Islet precursor cell (in vitro differentiated cells): ENCODE measurements around the gene NLRP14.

ENCODE experiments used
- DNase-seq: peaks from one replicate; pipeline ENCODE4 v3.0.0-alpha.2; 2018

The NLRP14 gene, protein sequence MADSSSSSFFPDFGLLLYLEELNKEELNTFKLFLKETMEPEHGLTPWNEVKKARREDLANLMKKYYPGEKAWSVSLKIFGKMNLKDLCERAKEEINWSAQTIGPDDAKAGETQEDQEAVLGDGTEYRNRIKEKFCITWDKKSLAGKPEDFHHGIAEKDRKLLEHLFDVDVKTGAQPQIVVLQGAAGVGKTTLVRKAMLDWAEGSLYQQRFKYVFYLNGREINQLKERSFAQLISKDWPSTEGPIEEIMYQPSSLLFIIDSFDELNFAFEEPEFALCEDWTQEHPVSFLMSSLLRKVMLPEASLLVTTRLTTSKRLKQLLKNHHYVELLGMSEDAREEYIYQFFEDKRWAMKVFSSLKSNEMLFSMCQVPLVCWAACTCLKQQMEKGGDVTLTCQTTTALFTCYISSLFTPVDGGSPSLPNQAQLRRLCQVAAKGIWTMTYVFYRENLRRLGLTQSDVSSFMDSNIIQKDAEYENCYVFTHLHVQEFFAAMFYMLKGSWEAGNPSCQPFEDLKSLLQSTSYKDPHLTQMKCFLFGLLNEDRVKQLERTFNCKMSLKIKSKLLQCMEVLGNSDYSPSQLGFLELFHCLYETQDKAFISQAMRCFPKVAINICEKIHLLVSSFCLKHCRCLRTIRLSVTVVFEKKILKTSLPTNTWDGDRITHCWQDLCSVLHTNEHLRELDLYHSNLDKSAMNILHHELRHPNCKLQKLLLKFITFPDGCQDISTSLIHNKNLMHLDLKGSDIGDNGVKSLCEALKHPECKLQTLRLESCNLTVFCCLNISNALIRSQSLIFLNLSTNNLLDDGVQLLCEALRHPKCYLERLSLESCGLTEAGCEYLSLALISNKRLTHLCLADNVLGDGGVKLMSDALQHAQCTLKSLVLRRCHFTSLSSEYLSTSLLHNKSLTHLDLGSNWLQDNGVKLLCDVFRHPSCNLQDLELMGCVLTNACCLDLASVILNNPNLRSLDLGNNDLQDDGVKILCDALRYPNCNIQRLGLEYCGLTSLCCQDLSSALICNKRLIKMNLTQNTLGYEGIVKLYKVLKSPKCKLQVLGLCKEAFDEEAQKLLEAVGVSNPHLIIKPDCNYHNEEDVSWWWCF

DNA sequence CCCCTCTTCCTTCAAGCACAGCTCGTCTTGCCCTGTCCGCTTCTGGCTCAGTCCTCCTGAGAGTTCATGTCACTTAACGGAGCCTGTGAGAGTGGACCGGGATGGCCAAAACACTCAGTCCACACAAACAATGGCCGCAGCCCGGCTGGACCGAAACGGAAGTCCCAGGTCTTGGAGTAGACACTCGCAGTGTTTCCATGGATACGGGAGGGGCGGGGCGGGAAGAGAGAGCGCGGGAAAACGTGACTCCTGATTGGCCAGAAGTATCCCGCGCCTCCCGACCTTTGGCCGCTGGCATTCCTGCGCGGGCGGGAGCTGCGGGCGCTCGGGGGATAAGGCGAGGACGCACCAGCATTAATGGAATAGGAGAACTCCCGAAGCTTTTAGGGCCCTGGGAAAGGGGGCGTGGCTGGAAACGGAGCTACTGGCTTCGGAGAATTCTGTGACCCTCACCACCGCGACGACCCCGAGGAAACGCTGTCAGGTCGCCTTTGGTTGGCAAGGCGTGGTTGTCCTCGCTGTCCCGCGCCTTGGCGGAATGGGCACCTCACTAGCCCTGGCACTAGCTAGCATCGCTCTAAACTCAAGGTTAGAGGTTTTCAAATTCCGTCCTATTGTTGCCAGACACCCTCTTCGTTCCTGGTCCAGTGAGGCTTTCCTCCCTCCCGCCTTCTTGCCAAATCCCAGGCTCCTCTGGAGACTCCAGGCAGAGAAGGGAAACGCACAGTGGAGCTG, at the start of gene NLRP14, which contains the start of gene ZNF214:
NLRP14 (plus strand) TSS at position 297 of the 735 bp plus-strand sequence. CDS start 18,108 bp downstream, outside the sequence.
ZNF214 (minus strand) TSS at position 164 of the 735 bp plus-strand sequence. CDS start 17,511 bp downstream, outside the sequence.
- peak; percentile 98 for DNase-seq

DNA sequence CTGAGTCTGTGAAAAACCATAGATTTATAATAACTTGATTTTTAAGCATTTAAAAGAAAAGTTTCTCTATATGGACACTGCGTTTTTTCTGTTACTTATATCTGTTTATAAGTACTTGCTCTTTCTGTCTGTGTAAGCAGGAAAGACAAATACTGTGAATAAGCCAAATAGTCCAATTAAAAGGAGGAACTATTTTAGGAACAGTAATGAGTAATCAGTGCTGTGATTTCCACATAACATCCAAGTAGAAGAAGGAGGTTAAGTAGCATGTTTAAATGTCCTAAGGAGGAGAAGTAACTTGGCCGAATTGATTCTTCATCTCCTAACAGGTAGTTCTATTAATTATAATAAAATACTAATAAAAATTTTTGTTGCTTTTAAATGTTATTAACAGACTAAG, 40.9 kb upstream of the NLRP14 start:
- no peak for DNase-seq

DNA sequence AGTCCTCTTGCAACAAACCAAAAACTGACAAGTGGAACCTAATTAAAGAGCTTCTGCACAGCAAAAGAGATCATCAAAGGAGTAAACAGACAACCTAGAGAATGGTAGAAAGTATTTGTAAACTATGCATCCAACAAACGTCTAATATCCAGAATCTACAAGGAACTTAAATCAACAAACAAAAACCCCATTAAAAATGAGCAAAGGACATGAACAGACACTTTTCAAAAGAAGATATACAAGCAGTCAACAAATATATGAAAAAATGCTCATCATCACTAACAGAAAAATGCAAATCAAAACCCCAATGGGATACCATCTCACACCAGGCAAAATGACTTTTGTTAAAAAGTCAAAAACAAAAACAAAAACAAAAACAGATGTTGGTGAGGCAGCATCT, 33.8 kb upstream of the NLRP14 start:
- no peak for DNase-seq

DNA sequence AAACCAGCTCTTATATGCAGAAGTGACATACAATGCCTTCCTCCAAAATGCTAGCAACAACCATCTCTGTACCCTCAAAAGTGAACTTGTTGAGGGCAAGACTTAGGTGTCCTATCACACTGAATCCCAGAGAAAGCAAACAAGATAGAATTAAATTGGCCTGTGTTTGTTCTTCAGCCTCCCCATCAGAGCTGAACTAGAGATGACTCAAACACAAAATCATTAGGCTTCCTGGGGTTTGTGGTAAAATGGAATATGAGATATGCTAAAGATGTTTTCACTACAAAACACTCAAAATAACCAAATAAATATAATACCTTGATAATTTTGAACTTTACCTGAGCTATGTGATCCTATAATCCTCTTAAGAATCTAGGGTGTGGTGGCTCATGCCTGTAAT, 31.8 kb upstream of the NLRP14 start:
- DNase-seq, result no peak

DNA sequence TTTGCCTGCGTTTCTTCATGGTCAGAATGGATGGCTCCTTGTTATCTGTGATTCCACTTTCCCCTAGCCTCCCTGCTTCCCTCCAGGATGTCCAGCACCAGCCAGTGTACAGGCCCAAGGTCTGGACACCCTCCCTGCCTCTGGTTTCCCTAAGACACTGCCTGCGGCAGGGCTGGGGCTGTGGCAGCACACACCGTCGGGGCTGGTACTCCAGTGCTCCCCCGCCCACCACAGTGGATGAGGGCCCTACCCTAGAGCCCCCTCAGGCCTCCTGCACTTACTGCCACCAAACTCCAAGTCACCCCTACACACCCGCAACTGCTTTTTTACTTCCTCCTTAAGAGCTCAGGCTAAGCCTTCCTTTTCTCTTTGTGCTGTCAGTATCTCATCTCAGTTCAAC, 29.1 kb upstream of the NLRP14 start:
- DNase-seq, result no peak

DNA sequence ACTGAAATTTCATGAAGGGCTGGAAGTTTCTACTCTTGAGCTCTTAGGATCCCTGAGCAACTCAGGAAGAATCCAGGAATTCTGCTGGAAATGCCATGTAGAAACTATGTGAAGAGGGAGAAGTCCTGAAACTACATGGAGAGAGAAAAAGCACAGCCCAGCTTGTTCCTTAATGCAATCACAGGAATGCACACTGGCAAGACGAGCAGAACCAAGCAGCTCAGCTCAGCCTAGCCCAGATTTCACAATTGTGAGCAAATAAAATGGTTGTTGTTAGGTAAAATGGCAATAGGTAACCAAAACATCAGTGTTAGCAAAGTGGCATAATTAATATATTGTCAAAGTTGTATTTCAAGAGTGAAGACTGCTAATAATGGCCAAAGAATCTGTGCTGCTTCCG, 28.3 kb upstream of the NLRP14 start:
- DNase-seq, result no peak

DNA sequence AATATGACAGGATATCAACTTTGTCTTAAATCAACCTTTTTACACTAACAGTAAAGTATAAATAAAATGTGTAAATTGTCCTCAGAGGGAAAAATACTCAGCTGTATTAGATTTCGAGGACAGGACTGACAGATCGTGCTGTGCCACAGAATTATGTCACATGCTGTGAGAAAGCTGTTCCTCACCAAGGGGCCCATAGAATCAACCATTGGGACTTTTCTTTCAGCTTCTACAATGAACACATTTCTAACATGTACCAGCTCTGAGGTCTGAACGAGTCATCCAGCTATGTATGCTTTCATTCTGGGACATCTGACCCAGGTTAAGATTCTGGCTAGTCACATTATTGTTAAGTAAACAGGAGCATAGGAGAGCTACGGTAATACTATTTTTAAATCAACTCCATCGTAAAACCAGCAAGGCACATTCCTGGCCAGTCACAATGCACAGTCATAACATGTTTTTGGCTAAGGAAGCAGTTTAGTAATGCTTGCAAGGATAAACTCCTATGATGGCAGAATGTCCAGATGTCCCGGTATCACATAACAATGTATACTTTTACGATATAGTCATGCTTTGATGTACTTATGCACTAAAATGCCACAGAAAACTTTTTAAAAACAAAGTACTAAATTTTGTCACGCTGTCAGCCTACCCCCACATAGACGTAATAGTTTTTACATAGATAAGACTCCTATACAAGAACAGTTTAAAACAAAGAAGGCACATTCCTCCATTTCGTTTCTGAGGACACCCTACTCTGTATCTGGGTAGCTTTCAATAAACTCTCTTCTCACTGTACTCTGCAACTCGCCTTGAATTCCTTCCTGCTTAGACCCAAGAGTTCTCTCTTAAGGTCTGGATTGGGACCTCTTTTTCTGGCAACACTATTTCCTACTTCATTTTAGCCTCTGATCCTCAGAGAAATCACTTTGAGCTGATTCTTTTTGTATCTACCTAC, 27.5 kb upstream of the NLRP14 start:
- DNase-seq, result no peak

DNA sequence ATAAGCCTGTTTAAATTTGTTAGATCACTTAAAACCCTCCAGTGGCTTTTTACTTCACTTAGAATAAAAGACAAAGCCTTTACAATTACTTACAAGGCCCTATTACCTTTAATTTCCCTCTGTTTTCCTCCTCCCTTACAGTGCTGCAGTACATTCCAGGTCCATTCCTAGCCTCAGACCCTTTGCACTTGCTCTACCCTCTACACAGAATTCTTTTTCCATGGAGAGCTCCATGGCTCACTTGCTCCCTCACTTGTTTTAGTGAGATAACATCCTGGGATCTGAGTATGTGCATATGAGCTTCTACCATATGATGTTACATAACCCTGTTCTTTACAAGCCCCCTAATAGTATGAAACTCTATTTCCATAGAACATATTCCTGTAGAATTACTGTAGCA, 24.6 kb upstream of the NLRP14 start:
- no peak for DNase-seq

DNA sequence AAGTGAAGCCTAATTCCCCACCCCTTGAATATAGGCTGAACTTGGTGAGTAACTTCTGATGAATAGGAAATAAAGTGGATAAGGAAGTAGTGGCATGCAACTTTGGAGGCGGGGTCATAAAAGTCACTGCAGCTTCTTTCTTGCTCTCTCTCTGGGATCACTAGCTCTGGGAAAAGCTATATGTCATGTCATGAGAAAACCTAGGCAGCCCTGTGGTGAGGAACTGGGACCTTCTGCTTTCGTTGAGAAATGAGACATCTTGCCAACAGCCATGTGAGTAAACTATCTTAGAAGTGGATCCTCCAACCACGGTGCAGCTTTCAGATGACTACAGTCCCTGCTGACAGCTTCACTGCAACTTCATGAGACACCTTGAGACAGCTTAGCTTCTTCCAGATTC, 15.8 kb upstream of the NLRP14 start:
- DNase-seq, result no peak

DNA sequence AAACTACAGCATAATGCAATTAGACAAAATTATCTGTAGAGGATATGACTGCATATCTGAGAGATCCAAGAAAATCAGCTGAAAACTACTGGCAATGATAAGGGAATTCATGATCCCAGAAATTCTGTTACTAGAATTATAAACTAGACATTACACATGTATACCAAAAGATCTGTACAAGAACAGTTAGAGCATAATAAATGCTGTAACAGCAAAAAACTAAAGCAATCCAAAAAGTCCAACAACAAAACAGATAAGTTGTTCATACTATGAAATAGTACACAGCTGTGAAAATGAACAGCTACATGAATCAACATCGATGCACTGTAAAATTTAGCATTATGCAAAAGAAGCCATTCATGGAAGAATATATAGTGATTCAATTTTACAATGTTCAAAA, 6.2 kb upstream of the NLRP14 start:
- no peak for DNase-seq

DNA sequence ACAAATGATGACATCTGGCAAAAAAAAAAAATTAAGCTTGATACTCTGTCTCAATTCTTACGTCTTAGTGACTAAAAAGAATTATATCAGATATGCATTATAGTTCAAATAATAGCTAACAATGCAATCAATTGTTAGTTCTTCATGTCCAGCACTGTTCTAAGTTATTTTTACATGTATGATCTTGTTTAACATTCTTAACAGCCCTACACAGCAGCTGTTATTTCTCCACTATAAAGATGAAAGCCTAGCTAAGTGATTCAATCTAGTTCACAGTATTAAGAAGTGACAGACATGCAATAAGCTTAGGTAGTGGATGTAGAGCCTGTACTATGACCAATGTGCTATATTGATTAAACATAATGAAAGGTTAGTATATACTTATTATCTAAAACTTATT, 4.3 kb upstream of the NLRP14 start:
- no peak for DNase-seq

DNA sequence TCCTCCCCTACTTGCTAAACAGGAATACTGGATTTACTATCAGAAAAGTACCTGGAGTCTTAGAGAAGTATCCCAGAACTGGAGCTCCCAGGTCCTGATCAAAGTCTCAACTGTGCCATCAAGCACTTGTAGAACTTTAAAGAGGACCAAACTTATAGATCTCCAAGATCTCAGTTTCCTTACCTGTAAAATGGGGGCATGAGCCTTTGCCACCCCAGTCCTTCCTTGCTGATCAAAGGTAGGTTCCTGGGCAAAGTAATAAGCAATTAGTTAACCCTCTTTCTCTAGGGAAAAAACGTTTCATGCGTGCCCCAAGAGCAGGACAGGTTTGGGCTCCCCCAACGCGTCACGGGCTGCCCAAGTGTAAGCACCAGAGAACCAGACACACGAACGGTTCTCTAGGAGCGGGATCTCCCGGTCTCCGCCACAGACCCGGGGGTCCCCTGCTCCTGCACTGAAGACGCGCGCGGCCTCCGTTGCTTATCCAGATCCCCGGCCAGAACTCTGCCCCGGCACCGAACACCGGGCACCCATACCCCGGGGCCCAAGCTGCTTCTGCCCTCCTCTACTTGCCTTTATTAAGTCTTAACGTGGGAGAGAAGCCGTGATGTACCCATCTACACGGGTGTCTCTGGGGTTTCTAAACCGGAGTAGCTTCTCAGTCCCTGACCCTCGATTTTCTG, 638 bp upstream of the NLRP14 start:
- no peak for DNase-seq

DNA sequence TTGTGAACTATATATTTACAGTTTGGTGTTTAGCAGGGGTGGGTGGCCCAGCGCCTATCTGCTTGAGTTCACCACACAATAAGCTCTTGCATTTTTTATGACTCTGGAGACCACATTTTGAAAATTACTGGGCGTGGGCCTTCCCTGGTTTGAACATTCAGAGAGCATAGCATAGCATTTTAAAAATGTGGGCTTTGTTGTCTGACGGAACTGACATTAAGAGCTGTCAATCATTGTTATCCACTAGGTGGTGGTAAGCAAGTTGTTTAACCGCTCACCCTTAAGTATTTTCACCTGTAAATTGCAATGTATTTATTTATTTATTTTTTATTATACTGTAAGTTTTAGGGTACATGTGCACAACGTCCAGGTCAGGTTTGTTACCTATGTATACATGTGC, 1.0 kb downstream of the NLRP14 start:
- DNase-seq, result no peak

DNA sequence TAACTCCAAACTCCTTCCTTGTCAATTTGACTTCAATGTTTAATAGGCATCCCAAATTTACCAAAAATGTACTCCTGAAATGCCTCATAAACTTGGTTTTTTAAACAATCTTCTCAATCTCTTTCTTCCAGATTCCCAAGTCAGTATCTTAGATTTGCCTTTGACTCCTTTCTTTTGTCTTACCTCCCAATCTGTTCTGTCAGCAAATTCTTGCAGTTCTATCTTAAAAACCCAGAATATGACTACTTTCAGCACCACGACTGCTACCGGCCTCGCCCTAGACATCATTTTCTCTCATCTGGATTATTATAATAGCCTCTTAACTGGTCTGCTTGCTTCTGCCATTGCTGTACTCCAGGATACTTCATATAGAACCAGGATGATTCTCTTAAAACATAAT, 7.9 kb downstream of the NLRP14 start:
- no peak for DNase-seq

DNA sequence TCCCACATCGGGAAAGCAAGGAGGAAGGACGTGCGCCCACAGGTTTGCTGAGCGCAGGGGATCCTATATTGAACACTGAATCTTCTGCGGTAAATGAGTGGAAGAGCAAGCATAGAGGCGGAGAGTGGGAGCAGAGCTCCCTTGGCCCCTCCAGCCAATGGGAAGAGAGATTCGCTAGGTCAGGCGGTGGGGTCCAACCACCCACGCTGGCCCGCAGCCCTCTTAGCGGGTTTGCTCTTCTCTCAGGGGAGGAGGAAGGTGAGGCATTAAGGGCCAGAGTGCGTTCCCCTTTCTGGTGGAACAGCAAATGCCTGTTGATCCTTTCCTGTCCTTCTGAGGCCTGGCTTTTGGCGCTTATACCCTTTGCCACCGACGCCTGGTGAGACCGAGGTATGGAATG, 10.6 kb downstream of the NLRP14 start:
- no peak for DNase-seq

DNA sequence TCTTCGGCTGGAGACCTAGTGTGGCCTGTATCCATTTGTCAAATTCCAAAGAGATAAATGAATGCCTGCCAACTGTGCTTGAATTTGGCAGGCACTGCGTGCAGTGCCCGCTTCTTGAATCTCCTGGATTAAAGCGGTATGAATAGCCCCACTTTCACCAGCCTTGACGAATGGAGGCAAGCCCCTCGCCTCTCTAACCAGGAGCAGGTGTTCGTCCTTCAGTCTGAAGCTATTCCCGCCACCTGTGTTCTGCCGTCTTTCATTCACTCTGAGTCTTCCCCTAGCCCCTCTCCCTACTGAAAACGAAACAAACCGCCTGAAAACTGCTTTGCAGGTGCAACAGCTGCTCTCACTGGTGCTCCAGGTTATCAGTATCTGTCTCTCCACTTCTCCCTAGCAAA, 11.2 kb downstream of the NLRP14 start:
- no peak for DNase-seq

DNA sequence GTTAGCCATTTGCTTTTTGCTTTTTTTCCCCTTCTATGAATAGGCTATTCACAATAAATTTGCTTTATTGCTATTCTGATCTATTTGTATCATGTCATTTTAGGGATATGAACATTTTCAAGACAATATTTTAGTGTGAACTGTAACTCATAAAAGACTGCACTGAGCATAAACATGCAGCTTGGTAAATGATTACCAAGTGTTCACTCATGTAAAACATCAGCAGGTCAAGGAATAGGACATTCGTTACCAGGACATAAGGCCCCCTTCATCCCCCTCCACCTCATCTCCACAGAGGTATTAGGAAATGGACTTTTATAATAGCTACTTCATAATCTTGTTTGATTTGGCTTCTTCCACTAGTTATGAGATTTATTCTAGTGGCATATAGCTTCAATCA, 12.4 kb downstream of the NLRP14 start:
- no peak for DNase-seq

DNA sequence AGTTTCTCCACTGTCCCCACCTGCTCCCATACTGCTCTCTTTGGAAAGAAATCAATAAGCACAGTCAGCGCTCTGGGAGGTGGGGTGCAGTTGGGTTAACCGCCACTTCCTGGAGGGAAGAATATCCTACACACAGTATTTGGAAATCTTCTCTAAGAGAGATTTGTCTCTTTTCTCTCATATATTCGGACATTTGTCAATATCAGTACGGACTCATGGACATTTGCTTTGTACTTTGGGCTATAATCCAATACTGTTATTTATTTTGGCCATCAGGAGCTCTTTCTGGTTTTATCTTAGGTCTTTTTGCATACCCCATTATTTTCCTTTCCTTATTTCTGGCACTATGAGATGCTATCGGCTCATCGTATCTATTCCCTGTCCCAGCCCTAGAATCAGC, 13.7 kb downstream of the NLRP14 start:
- DNase-seq, result no peak

DNA sequence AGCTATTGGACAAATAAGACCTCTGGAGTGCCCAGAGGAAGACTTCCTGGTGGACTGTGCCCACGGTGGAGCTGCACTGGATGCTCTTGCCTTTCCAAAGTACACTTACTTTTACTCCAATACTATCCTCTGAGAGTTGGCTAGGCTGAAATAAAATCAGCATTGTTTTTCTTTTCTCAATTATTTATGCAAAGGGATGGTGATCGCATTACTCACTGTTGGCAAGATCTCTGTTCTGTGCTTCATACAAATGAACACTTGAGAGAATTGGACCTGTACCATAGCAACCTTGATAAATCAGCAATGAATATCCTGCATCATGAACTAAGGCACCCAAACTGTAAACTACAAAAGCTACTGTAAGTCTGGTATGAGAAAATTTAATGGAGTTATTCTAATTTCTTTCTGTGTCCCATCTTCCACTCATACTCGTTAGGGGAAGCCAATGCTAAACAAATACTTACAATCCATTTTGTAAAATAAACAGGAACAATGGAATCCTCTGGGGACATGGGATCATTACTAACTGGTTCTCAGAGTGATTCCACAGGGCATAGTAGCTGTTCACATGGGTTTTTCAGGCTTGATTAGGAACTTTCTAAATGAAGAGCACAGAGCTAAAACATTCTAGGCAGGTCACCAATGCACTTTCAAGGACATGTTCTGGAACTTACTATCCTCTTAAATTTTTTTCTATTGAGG, 26.3 kb downstream of the NLRP14 start:
- no peak for DNase-seq

DNA sequence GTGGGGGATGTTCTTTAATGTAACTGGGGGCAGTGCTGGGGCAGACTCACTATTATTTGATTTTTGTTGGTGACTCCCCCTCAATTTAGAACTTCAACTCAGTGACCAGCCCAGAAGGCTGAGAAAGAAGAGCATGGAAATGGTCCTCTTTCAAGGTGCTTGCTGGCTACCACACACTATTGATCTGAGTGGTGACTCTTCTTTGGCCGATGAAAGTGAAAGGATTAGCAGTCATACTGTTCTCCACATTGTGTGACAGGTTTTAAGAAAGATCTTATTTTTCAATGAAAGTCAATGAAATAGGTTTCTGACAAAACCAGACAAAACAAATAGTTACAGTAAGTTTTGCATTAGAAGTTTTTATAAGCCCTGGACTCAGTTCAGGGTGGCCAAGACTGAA, 29.9 kb downstream of the NLRP14 start:
- no peak for DNase-seq
